ENCODE data around the gene RGS1.
"Not testable (repeated sequence)": the region's sequence is repeated elsewhere in the genome, so short reads cannot be mapped to it uniquely, and the experiment has no call there.

Gene RGS1, protein sequence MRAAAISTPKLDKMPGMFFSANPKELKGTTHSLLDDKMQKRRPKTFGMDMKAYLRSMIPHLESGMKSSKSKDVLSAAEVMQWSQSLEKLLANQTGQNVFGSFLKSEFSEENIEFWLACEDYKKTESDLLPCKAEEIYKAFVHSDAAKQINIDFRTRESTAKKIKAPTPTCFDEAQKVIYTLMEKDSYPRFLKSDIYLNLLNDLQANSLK

DNA sequence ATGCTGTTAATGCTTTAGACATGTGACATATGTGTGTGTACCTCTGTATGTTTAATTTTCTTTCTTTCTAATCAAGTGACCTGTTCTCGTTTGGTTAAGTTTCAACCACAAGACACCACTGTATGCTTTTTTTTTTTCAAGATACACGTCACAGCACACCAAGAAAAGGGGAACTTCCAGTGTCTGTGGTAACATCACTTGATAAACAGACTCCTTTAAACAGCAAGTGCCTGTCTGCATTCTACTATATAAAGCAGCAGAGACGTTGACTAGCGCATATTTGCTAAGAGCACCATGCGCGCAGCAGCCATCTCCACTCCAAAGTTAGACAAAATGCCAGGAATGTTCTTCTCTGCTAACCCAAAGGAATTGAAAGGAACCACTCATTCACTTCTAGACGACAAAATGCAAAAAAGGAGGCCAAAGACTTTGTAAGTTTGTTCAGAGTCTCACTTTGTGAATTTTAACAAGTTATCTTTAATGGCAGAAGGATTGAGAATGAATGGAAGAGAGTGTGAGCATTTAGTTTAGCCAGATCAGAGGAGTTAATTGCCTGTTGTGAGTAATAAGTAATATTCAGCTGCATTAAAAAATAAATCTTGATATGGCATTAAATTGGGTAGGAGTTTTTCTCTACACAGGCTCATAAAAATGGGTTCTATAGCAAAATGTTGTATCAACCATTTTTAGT, at the start of gene RGS1:
TSS of gene RGS1 (plus strand) at position 275 of the 691 bp plus-strand sequence. CDS start at position 295, 20 bp downstream.
- no peak for DNase-seq

DNA sequence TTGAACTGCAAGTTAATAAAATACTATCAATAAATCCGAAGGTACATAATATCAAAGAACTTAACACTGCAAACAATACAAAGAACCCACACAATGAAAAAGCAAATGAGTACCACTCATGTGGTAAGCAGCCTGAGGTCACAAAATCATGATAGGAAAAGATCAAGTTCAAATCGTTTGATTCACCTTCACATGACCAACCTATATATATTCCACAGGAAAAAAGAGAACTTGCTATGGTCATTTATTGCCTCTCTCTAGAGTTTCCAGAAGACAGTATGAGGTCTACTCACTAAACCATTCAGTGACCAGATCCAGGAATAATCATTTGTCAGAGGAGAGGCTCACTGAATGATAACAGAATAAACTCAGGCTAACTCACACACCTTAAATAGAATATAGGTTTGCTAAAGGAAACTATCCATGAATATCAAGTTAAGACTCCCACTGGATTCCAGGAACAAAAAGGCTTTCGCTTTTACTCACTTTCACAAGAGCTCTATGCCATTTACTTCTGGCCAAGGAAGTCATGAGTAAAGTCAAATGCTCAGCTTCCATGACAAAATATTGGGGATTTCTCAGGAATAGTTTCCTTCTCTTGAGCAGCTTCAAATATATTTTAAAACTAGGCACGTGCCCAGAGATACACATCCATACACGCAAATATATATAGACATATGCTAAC, 48.3 kb upstream of the RGS1 start:
- DNase-seq = no peak

DNA sequence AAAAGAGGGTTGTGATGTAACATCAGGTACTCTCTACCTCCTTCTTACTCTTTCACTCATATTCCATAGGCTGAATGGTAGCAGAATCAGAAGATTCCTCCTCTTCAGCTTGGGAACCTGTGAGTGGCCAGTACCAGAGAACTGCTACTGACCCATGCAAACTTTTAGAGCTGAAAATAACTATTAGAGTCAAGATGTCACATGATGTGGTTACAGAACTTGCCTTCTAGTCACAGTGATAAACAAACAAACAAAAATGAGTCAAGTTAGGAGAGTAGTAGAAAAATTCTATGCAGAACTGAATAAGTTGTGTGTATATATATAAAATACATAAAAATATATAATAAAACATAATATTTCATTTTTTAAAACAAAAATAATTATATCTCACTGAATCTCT, 47.6 kb upstream of the RGS1 start:
- DNase-seq = no peak

DNA sequence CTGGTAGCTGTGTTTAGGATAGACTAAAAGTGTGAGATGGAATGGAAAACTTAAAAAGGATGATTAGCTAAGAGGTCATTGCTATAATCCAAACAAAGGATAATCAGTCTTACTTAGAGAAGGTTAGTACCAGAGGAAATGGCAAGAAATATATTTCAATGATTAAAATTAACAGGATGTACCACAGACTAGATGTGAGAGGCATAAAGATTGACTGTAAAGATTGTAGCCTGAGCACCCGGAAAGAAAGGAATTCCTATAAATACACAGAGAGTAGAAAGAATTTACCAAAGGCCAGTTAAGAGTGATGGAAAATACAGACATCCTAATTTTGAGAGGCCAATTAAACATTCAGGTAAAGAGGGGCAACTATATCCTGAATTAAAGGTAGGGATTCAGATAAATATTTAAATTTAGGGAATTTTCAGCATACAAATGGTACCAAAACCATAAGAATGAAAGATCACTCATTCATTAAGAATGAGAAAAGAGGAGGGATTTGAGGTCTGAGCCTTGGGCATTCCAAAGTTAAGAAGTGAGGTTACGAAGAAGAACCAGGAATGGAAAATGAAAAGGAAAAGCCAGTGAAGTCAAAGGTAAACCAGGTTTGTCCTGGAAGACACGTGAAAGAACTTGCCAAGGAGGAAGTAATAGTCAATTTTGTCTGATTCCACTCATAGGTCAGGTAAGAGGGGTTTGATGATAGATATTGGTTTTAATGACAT, 46.4 kb upstream of the RGS1 start:
- DNase-seq = no peak

DNA sequence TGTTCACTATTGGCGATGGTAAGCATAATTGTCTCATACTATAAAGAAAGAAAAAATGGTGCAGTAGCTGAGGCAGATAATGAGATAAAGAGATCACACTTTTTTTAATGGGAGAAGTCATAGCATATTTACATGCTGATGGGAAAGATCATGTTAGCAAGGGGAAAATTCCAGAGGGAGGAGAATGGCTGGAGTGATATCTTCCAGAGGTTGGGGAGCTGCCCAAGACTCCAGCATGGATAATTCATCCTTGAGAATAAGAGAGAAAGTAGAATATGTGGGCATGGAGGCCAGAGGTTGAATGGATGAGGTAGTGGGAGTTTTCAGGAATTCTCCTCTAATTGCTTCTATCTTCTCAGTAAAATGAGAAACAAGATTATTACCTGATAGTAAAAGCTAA, 45.8 kb upstream of the RGS1 start:
- no peak for DNase-seq

DNA sequence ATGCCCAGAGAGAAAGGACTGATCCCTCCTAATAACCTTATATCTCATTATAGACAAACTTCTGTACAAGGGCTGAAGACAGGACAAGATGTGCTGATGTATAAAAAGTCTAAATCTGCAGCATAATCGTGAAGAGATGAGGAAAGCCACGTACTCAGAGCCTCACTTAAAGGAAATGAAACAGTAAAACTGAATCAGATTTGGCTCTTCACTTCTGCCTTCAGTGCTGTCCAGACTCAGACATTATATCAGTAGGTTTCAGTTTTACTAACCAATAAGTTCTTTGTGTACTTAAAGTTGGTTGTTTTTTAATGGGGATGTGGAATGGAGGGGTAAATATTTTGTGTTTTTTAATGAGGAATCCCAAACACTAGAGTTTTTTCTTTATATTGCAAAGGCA, 45.3 kb upstream of the RGS1 start:
- no peak for DNase-seq

DNA sequence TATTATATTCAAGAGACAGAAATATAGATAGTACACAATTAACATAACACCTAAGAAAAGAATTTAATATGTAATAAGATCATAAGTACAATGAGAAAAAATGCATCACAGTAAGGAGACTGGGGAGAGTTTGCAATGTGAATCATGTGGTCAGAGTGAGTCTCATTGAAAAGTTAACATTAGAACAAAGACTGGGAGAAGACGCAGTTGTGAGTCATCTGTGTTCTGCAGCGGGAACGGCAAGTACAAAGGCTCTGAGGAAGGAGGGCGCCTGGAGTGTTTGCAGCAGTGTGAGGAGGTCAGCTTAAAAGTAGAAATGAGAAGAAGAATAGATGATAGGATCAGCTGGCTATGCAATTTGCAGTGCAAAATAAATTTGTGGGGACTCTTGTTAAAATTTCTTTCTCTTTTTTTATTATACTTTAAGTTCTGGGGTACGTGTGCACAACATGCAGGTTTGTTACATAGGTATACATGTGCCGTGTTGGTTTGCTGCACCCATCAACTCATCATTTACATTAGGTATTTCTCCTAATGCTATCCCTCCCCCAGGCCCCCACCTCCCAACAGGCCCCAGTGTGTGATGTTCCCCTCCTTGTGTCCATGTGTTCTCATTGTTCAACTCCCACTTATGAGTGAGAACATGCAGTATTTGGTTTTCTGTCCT, 44.4 kb upstream of the RGS1 start:
- DNase-seq = not testable (repeated sequence)

DNA sequence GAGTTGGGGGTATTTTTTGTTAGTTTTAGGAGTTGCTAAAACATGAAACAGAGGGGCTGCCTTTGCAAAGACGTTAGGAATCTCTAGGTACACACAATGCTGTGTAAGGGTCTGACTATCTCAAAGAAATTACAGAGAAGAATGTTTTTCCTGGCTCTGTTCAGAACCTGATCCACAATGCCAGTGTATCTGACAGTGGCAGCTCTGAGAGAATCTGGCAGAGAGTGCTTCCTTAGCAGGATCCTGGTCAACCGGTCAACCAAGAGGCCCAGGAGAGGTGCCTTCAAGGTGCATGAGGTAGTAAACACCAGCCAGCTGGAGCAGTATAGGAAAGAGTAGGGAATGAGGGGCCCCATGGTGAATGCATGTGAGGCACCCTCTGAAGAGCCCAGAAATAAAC, 40.9 kb upstream of the RGS1 start:
- no peak for DNase-seq

DNA sequence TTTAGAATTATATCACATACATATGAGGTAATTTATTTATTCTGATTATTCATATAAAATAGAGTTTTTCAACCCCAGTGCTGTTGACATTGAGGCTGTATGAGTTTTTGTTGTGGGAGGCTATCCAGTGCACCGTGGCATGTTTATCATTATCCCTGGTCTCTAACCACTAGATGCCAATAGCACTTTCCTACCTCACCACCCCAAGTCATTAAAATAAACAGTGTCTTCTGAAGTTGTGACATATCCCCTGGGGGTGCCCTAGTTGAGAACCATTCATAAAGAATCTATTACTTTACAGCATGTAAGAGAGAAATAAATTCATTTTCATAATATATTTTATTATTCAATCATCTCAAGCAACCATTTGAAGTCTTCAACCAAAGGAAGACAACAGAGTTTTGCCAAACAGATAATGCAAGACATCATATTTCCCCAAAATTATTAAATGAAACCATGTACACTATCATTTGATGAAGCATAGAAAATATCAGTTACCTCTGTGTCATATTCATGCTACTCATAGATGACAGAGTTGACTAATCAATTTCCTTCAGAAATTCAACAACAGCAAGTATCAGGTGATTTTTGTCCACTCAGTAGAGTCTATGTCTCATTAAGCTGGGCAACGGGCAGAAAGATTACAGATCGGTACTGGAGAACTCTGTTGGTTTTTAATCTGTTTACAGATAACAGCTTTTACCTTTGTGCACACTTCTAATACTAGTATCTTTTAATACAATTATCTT, 39.5 kb upstream of the RGS1 start:
- DNase-seq = no peak

DNA sequence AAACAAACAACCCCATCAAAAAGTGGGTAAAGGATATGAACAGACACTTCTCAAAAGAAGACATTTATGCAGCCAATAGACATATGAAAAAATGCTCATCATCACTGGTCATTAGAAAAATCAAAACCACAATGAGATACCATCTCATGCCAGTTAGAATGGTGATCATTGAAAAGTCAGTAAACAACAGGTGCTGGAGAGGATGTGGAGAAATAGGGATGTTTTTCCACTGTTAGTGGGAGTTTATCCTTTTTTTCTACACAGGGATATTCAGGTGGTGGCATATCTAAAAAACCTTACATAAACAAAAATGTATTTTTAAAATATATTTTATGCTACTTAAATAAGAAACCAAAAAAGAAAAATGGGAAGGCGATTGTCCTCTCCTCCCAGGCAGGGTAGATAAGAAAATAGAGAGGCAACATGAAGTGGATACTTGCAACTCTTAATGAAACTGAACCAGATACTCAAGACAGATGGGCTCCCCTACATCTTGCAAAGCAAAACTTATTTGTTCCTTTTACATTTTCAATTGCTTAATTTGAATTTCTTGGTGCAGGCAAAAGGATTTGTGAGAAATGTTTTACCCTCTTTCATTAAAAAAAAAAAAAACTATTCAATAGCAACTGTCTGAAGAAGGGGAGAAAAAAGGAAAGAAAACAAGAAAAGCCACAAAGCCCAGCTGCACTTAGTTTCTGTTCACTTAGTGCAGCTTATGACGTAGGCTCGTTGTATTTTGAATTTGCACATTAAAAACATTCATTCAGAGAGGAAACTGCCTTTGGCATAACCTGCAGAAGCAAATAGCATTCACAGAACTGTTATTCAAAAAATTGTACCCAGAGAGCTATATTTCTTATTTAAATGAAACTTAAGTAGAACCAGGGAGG, 36.9 kb upstream of the RGS1 start:
- DNase-seq = no peak

DNA sequence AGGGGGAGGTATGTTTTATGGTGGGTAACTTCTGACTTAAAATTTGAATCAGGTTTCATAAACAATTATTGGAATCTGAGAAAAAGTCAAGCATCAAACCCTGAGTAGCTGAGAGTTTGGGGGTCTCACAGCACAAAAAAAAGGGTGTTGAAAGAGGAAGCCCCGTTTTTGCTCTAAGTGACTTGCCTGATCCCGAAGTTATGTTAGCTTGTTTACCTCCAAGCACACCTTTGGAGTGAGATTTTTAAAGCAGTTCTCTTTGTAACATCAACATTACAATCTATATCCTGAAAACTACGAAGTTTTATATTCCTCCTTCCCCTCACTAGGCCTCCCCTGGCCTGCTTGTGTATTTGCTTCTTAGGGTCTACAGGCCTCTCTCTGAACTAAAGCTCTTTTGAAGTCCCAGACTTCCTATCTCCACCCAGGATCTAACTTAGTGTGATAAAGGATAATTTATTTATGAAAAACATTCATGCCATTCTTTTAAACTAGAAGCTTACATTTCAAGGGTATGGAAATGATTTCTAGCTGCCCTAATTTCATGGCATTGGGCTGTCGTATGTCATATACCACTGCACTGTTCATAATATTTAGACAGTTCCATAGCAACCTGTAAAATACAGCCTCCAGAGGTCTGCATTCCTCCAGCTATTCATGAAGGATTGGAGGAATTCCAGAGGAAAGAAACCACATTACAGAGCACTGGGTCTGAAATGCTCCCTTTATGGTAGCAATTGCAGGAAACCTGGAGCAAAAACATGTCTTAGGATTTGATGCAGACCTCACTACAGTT, 36.1 kb upstream of the RGS1 start:
- no peak for DNase-seq

DNA sequence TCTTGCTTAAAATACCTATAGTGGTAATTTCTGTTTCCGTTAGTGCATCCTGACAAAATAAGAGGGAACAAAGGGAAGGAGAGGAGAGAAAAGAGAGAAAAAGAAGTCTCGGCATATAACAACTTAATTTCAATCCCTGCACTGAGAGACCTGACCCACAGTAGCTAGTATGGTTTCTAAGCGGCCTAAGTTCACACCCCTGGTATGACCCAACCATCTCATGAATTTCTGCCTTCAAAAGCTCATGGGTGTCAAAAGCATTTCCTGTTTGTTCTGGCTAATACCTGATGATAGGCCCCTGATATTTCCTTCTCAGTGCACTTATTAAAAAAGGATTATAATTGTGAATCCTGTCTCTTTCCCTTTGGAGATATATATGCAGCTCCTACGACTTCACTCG, 32.1 kb upstream of the RGS1 start:
- no peak for DNase-seq

DNA sequence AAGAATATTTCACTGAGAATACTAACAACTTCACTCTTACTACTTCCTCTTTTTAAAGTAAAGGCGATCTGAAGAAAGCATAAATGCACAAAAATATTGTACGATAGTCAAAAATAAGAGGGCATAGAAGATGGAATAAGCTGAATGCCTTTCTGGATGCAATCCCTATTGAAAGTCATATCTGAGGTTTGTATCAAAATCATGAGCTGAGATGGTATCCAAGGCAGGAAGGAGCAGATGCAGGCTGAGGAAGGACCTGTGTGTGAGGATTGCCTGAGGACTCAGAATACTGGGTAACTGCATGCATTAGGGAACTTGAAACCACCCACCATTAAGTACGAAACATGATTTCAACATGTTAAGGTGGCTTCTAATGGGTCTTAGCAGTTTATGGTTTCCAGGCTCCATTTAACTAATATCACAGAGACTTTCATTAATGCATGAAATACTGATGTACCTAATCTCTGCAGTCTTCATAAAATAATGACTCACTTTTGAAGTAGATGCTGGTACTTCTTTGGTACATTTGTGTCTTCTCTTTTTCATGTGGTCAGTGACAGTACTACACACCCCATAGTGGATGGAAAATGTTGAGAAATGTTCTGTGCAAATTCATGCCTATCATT, 29.6 kb upstream of the RGS1 start:
- DNase-seq = no peak

DNA sequence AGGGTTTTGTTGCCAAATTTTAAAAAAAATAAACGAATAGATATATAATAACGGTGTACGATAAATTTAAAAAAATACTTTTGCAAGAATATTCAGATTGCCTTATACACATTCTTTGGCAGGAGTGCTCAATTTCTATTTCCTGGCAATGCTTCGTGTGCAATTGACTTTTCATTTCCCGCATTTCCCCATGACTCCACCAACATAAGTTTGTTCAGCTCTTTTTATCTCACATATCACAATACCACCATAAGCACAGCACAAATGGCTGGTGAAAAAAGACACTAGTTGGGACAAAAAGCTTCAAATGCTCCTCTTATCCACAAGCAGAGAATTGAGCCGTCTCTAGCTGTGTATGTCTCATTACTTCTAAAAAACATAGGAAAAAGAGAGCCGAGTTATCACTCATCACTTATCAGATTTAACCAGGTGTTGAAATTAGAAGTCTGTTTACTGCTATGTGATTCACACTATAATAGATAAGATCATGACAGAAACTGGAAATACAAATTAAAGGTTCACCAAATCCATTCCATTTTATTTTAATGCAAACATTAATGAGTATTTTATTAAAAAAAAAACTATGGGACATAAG, 28.9 kb upstream of the RGS1 start:
- no peak for DNase-seq

DNA sequence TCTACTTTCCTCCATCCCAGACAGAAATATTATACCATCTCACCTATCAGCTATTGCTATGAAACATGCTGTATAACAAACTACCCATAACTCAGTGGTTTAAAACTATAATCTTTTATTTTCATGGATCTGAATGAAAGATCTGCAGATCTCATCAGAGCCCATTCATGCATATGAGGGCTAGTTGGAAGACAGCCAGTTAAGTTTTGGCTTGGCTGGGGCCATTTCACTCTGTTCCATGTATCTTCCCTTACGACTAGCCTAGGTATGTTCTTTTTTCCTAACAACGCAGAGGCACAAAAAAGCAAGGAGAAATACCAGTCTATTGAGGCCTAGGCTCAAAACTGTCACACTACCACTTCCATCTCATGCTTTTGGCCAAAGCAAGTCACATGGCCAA, 28.1 kb upstream of the RGS1 start:
- DNase-seq = no peak

DNA sequence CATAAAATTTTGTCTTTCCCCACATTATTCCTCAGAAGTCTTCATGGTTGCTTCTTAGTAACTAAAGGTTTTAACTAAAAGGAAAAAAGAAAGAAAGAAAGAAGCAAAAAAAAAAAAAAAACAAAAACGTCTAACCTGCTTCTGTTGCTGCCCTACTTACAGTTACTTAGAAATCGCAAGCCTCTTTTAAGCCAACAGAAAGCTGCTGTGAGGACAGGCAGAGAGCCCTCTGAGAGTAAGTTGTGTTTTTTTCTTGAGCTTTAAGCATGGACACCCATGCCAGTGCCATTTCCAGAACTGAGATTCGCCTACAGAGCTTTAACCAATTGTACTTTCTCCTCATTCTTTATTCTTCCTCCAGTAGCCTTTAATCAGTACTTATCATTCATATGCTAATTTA, 25.6 kb upstream of the RGS1 start:
- no peak for DNase-seq

DNA sequence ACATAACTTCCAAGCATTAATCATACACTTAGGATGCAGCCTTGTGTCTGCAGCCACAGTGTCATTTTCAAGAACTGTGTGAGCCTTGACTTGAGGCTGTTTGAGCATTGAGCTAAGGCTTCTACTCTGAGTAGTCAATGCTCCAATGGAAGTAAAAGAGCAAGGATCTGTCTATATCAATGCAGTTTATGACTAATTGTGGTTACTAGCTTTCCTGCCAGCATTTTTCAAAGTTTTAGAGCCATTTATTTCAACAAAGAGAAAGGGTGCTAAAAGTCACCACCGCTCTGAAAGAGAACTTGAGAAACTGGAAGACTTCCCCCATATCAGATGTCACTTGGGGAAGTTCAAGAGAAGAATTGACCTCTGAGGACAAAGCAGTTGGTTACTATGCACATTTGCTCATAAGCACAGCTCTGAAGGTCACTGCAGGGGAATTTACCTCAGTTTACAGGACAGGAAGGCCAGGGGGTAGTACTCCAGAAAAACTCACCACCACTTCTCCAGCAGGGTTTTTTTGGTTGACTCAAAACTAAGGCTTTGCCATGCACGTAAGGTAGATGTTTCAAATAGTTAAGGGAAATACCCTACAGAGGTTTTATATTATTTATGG, 24.5 kb upstream of the RGS1 start:
- DNase-seq = no peak

DNA sequence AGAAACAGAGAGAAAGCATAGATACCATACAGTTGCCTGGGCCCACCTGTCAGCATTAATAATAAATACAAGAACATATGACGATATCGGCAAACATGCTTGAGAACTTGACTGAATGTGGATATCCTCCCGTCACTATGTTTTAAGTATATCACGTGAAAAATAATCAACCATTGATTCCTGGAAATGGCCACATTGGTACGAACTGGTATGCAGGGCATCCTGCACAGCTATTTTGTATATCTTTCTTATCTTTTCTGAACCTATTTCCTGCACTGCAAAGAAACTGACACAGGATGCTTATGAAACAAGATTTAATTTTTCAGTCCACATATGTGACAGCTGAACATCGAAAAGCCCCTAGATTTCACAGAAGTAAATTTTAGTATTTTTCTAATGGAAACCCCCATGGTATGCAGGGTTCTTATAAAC, 22.8 kb upstream of the RGS1 start:
- DNase-seq = no peak

DNA sequence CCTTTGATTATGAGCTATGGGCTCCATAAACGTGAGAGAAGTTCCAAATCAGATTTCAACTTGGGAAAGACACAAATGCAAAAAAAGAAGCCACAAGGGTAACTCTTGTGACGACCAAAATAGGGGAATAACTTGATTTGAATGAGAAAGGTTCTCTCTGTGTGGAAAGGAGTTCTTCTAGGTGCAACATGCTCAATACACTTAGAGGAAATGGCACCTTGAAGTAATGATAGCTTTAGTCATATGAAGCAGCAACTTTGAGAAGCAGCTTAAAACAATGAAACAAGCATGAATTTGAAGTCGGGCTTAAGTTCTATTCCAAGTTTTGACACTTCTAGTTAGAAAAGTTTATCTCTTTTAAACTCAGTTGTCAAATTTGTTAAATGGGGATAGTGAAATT, 21.8 kb upstream of the RGS1 start:
- DNase-seq = no peak
